Medulla oblongata (tissue), 1 donor: ENCODE data around the gene CFAP45.

Experiments used
- DNase-seq: peaks from one replicate; pipeline ENCODE4 v3.0.0-alpha.2; 2015; ENCODE audit errors: extremely low spot score

CFAP45 gene

DNA sequence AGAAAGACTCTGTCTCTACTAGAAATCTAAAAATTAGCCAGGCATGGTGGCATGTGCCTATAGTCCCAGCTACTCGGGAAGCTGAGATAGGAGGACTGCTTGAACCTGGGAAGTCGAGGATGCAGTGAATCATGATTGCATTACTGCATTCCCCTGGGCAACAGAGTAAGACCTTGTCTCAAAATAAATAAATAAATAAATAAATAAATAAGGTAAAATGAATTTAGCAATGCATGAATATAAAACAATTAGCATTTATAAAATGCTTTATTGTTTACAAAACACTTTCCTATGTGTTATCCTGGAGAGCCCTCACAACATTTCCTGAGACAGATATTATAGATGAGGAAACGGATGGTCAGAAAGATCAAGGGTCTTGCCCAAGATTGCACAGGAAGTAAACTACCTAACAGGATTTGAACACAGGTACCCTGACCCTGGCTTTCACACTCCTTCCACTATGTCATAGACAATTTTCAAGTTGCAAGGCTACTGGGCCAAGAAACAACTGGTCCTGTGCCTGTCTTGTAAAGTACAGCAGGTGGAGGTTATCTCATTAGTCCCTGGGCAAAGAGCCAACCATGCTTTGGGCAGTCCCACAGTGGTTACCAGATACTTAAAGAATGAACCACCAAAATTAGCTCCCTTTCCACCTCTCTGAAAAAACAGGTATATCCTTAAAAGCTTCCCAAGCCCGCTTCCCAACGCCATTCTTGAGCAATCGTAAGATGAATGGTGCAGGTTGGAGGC, 22.1 kb downstream of the CFAP45 start:
- DNase-seq: no peak

DNA sequence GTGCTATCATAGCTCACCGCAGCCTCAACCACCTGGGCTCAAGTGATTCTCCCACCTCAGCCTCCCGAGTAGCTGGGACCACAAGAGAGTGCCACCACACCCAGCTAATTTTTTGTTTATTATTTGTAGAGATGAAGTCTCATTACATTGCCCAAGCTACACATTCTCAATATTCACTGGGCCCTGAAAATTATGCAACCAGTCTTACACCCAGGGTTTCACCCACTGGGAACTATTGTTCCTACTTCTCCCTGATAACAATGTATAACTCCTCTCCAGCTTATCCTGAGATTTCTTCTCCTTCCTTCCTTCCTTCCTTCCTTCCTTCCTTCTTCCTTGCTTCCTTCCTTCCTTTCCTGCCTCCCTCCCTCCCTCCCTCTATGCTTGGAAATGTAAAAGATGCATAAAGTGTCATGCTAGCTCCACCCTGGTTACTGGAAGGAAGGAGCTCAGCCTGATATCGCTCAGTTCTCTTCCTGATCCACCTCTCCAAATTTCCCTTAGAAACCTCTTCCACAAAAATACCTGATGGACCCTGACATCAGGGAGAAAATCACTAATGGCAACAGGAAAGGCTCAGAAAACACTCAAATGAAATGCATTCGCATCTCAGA, 26.3 kb downstream of the CFAP45 start:
- no peak for DNase-seq

DNA sequence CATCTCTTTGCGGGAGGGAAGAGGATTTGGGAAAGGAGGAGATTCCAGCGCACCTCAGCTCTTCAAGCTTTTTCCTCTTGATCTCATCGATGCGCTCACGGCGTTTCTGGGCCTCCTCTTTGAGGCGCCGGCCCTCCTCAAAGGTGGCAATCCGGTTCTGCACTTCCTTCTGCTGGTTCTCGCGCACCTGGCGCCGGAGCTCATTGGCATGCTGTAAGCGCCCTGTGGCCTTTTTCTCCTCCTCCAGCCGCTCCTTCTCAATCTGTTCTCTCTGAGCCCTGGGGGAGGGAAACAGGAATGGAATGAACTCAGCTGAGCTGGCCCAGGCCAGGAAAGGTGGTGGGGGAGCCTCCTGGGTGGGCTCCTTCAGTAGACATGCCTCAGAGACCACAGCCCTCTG, 27.1 kb downstream of the CFAP45 start:
- no peak for DNase-seq

DNA sequence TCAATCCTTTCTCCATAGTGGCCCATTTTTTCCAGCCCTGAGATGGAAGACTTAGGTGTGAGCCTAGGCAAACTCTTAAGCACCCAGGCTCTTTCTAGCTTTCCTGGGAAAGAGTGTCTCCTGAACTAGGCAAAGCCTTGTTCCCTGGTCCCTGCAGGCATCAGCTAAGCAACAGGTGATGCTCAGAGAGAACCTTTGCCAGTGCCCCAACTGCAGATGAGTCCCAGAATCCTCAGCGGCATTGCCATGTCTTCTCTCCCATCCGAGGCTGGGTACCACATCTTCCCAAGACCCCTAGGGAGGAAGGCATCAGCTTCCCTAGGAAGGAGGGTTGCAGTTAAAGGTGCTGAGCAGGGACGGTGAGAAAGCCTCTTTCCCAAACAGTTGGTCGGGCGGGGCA, 29.3 kb downstream of the CFAP45 start:
- no peak for DNase-seq

GRCh38 chr1:159869607-159870006, 30.4 kb downstream of the CFAP45 start:
- no peak for DNase-seq

GRCh38 chr1:159869173-159869572, 30.8 kb downstream of the CFAP45 start:
- DNase-seq: no peak

DNA sequence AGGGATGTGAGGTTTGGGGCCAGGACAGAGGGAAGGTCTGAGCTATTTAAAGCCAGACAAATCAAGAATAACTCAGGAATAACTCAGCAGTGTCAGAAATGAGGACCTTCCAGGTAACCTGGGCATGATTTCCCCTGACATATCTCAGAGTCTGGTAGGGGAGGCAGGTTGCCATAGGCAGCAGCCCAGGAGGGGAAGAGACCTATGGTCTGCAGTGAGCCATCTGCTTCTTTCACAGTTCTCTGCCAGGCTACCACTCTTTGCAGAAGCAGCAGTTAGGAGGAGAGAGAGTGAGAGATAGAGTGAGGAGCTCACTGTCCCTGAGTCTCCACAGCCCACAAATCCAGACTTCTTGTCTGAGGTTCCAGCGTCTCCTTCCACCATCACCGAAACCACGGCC, 31.2 kb downstream of the CFAP45 start:
- DNase-seq: no peak

GRCh38 chr1:159867664-159868026, 32.3 kb downstream of the CFAP45 start:
- no peak for DNase-seq

DNA sequence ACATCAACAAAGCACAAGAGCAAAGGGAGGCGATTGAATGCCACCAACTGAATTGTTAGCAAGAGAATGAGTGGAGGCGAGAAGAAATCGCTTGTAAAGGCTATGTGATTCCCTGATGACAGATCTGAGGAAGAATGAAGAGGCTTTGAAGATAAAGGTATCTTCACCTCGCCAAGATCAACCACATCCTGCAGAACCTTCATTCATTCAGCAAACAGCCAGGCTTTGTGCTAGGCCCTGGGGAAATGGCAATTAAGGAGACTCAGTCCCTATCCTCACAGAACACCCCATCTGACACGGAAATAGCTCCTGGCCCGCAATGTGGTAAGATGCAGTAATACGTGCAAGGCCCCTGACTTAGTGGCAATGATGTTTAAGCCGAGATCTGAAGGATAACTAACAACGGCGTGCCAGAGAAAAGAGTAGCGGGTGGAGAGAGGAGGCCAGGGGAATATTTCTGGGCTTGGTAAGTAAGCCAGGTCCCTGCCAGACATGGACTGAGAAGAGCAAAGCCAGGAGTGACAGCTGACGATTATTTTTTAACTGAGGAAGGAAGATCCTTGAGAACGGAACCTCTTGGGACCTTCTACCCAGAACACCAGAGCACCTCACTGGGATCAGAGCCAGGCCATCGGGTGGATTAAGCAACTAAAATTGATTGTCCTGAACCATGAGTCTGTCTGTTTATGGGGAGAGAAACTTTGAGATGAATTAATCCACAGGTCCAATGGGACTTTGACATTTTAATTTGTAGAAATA, 32.9 kb downstream of the CFAP45 start:
- DNase-seq: no peak

DNA sequence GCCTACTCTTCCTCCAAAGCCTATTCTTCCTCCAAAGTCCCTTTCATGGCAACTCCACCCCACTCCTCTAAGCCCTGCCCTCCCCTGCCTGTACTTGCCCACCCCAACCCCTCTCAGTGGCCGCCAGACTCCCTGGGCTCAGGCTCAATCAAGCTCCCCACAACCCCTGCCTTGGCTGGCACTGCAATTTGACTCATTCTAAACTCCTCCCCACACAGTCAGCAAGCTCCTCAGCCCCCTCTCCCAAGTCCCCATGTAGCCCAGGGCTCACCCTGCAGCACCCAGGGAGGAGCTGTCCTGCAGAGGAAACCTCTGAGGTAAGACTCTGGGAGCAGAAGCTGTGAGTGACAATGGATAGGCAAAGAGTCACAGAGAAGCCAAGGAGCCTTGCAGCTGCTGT, 33.9 kb downstream of the CFAP45 start:
- no peak for DNase-seq

- no peak for DNase-seq
Measured at GRCh38 chr1:159864262-159864661, 35.7 kb downstream of the CFAP45 start.

DNA sequence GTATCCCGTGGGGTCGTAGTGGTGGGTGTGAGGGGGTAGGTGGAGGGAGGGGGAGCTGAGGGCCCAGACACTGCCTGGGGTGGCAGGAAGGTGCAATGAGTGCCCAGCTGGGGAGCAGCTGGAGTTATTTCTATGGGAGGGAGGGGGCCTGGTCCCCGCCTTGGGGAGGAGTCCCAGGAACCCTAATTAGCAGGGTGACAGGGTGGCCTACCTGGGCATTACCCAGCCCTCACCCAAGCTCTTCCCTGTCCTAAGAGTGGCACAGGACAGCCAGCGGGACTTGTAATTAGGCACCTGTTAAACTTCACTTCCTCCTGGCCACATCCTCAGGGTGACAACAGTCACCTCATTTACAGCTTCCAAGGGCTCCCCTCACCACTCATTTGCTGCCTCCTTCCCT, 37.4 kb downstream of the CFAP45 start, which contains the start of gene VSIG8:
Gene VSIG8, minus strand, starts transcription at position 101 of the 400 bp plus-strand sequence. CDS start 136 bp downstream, outside the sequence.
- no peak for DNase-seq

- no peak for DNase-seq
Measured at GRCh38 chr1:159862031-159862430, 37.9 kb downstream of the CFAP45 start.

- DNase-seq: no peak
Measured at GRCh38 chr1:159861218-159861617, 38.7 kb downstream of the CFAP45 start.

DNA sequence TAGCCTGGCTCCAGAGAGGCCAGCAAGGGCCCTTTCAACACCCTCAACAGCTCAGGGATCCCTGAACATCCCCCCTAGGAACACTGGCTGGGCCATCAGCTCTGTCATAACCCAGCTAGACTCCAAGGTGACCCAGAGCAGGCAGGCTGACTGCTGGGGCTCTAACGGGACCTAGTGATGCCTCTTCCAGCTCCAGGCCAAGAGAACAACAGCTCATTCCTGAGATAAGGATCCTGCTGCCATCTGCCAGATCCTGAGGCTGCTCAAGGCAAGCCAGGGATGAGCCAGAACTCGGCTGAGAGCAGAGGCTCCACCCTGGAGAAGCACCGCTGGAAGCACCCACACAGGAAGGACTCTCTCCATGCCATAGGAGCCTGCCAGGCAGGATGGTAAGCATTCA, 39.5 kb downstream of the CFAP45 start:
- no peak for DNase-seq

- no peak for DNase-seq
Measured at GRCh38 chr1:159859767-159860322, 40.1 kb downstream of the CFAP45 start.

GRCh38 chr1:159857889-159858288, 42.1 kb downstream of the CFAP45 start:
- no peak for DNase-seq

DNA sequence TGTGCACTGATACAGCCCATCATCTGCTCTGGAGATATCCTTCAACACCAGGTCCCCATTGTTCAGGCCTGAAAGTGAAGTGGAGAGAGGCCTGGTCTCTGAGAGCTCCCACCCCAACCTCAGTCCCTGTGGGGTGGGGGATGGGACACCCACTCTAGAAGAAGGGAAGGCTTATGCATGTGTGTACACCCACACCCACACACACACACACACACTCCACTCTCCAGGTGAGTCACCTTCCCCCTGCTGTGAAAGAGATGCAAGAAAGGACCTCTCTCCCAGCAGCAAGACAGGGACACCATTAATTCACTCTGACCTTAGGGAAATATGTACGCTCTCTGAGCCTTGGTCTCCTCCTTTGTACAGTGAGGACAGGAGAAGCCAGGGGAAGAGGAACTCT, 43.4 kb downstream of the CFAP45 start:
- DNase-seq: no peak

GRCh38 chr1:159855709-159856108, 44.3 kb downstream of the CFAP45 start:
- DNase-seq: no peak

DNA sequence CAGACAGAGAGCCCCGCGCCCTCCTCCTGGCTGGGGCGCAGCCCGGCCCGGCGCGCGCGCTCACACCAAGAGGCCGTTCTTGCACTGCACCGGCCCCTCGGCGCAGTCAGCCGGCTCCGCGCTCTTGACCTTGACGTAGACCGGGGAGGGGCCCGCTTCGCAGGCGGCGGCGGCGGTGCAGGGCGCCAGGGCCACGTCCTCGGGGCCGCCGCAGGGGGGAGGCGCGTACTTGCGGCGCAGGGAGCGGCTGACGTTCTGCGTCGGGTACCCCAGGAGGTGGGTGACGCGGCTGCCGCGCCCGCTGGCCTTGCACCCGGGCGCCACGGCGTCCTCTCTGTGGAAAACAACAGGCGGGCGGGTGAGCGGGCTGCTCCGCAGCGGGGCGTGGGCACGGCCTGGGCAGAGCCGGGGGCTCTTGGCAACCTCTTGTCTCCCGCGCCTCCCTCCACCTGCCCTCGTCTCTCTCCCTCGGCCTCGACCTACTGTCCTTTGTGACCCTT, 45.2 kb downstream of the CFAP45 start:
- DNase-seq: peak; percentile 74

- peak; percentile 77 for DNase-seq
Measured at GRCh38 chr1:159854116-159854692, 45.8 kb downstream of the CFAP45 start.
